Measurements from ENCODE around the gene MLLT3.

MLLT3 gene

DNA sequence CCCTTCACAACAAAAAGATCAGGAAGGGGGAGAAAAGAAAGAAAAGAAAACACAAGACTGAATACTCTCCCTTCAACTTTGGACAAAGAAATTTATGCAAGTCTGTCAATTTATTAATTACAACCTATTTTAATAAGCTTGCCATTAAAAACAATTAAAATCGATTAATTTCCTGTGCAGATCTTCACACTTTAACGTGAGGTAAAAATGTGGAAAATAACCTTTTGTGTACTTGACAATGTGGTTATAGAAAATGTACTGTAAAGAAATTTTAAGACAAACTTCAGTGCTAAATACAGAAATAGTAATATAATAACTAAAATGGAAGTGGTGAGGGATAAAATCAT is 2.7 kb upstream of the MLLT3 start:
- DNase-seq (ENCODE audit: low read depth in 2 of 2) = no peak

DNA sequence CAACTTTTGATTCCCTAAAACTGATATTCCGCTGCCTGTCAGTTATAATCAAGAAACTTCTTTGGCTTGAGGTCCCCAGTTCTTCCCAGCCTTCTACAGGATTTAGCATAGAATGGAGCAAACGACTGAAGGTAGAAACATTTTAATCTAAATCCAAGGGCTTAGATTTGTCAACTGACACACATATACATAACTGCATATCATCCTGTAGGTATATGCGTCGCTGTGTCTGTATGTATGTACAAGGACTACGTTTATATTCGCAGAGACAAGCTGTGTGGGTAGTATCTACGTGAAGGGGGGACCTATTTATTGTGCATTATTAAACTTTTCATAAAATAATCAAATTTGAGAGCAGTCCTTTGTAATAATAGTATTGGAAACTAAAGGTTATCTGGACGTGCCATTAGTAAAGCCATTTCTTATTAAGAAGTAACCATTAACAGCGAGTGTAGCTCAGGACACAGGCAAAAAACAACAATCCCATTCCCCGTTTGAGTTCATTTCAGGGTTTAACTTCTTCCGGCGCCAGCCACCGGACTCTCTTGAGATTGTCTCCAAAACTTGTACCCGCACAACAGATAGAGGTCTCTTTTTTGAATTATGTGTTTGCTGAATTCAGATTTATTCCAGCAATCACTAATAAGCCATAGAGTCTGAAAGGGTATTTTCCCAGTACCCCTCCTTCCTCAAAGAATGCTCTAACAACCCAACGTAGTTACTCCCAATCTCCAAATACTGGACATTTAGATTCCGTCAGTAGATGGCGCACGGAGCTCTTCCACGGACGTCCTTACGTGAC is 2.1 kb upstream of the MLLT3 start:
- DNase-seq (ENCODE audit: low read depth in 2 of 2) = no peak

DNA sequence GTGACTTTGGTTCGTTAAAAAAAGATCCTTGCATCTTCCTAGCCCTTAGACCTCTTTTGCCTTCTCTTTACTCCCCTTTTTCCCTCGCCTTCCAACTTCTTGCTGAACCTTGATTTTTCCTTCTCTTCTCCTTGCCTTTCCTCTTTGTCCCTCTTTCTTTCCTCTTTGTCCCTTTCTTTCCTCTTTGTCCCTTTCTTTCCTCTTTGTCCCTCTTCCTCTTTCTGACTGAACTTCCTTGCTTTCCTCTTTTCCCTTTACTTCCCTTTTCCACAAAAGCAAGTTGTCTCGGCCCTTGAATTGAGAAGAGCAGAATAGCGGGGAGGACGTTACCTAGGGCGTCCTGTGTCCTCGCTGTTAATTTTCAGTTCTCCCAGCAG is 1.4 kb upstream of the MLLT3 start:
- DNase-seq (ENCODE audit: low read depth in 2 of 2) = no peak

DNA sequence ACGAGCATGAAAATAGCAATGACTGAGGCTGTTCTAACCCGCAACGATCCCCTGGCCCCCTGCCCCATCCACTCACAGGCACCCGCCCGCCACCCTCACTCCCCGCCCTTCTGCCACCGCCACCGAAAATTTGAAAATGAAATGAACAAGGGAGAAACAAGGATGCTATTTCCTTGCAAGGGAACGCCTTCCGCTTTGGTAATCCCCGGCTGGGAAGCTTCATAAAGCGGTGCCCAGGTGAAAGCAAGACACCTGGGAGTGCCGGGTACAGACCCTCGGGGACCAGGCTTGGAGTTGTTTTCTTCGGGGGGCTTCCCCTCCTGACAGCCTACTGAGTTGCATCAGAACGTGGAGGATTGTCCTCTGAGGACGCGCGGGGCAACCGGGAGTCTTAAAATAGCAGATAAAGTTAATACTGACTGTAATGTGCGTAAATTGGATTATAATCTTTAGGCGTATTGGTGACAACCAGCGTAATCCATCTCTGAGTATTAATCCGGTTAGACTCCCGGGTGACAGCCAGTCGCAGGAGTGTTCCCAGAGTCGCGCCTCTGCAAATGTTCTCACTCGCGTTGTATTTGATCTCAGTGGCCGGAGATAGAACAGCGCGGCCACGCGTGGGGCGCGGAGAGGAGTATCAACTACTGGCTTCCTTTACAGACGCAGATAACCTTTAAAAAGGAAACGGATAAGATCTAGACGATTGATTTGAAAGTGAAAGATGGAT is 885 bp upstream of the MLLT3 start:
- peak in 1 of 2 donors; percentile 18 for DNase-seq (ENCODE audit: low read depth in 2 of 2)

DNA sequence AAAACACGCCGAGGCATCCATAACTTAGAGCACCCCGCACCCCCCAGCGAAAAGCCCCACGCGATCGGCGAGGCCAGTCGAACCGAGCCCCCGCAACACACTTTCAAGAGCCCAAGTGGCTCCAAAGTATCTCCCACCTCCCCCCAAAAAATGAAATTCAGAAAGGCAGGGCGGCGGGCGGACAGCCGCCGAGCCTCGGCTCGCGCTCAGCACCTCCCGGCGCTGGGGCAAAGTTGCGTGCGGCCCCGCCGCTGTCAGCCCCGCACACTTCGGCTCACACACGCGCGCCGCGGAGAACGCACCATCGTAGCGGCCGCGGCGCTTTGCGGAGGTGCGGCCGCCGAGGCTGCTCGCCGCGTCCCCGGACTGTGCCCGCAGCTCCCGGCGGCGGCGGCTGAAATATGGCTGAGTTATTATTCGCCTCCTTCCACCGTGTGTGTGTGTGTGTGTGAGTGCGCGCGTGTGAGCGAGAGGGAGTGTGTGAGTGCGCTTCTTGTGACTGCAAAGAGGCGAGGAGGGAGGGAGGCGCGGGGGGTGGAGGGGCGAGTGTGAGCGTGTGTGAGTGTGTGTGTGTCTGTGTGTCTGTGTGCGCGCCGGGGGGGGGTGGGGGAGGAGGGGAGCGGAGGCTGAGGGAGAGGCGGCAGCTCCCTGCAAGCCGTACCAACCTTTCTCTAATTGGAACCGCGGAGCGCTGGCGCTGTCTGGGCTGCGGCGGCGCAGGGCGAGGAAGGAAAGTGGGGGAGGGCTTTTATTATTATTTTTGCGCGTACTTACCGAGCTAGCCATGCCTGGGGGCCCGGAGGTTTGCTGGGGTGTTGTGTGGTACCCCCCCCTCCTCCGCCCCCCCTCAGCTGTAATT is 599 bp downstream of the MLLT3 start:
- DNase-seq (ENCODE audit: low read depth in 2 of 2) = peak; percentile 48 to 50

DNA sequence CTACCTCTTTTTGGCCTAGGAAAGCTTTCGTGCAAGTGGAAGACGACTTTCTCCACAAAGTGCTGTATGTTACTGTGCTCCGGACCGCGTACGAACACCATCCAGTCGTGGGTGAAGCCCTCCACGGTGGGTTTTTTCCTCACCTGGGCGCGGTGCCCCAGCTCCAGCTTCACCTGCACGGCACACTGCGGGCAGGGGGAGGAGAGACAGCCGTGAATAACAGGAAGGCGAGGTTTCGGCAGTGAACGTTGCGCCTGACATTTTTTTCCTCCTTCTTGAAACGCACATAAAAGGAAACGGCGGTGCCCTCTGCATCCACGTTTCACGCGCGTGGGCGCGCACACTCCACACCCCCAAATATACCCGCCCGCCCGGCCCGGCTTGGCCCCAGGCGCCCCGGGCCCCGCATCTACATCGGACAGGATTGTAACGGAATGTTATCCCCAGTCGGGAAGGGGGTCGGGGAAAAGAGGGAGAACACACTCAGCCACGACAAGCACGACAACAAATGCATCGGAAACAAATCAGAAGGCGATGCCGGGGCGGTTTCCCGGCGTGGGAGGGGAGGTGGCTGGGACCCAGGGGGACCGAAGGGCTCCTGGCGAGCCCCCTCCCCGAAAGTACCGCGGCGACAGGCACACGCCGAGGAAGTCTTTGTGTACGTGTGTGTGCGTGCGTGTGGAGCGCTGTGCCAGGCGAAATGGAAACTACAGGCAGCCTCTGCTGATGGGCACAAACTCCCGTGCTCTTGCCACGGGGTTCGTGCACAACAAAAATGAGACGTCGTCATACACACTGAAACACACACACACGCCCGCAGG is 1.4 kb downstream of the MLLT3 start:
- DNase-seq (ENCODE audit: low read depth in 2 of 2) = peak in 1 of 2 donors; percentile 48

DNA sequence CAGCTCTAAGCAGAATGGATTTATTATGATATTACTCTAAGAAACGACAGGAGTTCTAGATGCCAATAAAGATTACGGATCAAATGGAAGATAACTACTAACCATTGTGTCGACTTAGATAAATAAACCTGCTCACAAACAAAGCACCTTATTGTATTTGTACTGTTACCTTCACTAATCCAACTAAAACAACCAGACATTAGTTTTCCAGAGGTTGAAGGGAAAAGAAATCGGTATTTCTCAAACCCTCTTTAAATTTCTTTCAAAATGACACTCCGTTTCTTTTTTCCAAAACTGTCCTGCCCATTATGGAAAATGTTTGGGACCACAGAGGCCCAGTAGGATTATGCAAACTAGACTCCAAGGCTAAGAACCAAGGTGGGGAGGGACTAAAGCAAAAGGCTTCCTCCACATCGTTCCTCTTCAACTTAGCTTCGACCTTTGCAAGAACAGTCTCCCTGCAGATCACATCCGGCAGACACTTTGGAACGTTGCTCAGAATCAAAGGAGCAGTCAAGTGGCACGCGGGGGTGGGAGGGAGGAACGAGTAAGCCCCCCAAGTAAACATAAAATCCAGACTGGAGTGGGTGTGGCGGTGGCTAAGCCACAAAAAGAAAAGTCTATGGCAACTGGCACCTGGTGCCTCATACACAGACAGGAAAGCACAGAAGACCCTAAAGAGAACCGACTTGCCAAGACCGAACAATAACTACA is 2.7 kb downstream of the MLLT3 start:
- DNase-seq (ENCODE audit: low read depth in 2 of 2) = no peak

DNA sequence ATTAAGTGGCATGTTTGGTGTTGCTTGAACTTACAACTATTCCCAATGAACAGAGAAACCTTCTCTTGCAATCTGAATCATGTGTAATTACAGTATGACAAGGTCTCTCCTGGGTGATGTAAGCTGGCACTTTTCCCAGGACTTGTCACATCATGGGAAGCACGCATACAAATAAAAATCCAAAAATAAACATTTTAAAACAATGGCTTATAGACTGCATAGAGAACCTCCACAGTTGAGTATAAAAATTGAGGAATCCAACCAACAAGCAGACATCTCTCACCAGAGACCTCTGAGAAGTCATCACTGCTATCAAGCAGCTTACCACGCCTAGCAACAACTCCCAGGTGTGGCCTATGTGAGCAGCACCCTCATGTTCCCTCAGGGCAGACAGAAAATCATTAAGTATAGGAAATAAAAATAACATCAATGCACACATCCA is 3.9 kb downstream of the MLLT3 start:
- no peak for DNase-seq (ENCODE audit: low read depth in 2 of 2)

DNA sequence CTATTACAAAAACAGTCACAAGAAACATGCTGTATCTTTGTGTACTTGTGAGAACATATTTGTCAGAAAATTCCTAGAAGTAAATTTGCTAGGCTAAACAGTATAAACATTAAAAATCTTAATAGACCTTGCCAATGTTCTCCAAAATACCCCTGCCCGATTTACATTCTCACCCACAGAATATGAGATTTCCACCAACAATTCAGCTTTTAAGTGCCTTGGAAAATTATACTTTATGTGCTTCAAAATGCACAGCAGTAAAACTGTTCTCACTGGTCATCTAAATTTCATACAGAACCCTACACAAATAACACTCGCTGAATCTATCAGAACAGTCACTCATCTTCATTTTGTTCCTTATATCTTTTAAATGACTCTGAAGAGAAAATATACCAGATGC is 5.5 kb downstream of the MLLT3 start:
- DNase-seq (ENCODE audit: low read depth in 2 of 2) = no peak

DNA sequence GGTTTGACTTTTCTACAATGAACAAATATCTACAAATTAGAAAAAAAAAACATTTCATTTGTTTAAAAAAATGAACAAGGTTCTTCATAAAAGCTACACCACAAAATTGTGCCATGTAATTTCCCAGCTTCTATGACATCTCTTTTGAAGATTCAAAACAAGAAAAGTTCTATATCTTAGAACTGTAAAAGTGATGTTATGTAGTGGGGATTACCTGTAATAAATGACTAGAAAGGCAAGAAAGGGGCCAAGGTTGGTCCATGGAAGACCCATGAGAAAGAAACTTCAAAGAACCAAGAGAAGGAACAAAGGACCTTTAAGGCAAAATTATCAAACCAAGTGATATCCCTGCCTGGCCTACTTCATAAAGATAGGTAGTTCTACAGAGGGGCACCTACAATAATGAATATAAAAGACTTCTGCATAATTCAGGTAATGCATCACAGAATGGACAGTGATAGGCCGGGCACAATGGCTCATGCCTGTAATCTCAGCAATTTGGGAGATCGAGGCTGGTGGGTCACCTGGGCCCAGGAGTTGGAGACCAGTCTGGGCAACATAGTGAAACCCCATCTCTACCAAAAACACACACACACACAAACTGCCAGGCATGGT is 7.6 kb downstream of the MLLT3 start:
- no peak for DNase-seq (ENCODE audit: low read depth in 2 of 2)

DNA sequence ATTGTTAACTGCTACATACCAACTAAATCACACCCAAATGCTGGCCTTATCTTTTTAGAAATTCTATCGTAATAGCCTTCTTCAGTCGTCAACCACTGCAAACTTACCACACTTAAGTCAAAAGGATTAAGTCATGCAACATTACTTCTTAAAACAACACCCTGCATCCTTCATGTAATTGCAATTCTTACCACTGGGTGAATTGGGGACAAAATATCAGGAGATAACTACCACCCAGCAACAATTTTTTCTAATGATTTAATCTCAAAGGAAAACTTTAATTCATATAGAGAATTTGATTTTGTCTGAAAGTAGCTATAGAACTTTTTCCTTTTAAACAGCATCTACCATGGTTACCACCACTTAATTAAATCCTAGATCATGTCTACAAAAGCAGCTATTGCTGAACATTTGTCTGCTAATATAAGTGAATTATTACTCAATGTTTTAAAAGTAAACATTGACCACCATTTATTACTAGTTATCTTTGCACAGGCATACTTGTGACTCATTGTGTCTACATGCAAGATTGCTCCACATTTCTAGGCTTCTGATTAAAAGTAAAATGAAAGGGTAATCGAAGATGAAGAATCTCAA is 10.5 kb downstream of the MLLT3 start:
- no peak for DNase-seq (ENCODE audit: low read depth in 2 of 2)

DNA sequence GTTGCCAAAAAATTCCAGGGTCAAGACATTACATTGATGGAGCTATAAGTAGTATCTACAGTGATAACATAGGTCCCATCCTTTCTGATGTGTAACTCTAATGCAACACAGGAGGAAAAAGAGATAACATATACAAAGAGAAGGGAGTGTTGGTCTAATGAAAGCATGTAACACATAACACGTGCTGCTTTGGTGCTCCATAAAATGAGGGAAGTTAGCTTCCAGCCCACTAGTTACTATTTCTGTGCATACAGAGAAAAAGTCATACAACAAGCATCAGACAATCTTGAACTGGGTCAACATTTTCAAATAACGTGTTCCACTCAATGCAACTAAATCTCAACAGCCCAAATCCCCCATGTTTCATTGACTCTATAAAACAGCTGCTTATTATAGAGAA is 11.7 kb downstream of the MLLT3 start:
- no peak for DNase-seq (ENCODE audit: low read depth in 2 of 2)

DNA sequence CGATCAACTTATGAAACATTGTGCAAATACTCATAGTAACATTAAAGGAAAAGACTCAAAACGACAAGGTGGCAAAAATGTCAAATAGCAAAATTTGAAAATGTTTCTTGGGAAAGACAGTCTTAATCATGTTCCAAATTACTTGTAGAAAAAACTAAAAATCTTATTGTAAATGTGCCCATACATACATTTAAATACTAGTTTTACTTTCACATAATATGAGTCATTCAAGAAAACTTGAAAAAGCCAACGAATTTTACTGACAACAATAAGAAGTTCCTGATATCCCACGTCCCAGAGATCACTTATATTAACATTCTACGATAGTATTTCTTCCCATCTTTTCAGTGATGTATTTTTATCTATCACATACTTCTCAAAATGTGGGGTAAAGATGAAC is 13.7 kb downstream of the MLLT3 start:
- DNase-seq (ENCODE audit: low read depth in 2 of 2) = no peak

DNA sequence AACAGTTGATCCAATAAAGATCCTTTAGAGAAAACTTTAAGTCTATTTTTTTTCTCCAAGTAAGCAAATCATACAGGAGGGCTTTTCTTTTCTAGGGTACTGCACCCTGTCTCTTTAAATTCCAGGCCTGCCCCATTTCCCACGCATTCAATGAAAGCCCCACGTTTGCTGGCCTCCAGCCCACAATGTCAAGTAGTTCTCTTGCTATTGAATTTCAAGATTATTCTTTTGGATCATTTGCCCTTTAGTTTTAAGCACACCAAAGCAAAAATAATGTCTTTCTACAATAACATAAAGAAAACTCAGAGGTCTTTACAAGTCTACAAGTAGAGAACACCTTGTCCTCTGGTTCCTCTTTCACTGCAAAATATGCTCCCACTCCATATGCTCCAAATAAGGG is 15.6 kb downstream of the MLLT3 start:
- no peak for DNase-seq (ENCODE audit: low read depth in 2 of 2)

DNA sequence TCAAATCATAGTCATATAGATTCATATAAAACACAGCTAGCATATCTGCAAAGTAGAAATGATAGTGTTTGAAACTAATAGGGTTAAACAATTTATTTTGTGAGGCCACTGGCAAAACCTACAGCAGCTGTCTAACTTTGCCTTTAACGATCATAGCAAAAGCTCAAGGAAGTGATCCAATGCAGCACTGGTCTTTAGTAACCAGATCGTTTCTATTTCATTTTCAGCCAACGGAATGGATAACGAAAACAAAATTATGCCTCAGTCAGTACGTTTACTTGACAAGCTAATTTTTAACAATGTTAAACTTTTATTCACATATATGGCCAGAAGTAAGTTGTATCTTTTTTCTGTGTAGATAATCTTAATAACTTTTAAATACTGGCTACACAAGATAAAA is 17.7 kb downstream of the MLLT3 start:
- no peak for DNase-seq (ENCODE audit: low read depth in 2 of 2)

DNA sequence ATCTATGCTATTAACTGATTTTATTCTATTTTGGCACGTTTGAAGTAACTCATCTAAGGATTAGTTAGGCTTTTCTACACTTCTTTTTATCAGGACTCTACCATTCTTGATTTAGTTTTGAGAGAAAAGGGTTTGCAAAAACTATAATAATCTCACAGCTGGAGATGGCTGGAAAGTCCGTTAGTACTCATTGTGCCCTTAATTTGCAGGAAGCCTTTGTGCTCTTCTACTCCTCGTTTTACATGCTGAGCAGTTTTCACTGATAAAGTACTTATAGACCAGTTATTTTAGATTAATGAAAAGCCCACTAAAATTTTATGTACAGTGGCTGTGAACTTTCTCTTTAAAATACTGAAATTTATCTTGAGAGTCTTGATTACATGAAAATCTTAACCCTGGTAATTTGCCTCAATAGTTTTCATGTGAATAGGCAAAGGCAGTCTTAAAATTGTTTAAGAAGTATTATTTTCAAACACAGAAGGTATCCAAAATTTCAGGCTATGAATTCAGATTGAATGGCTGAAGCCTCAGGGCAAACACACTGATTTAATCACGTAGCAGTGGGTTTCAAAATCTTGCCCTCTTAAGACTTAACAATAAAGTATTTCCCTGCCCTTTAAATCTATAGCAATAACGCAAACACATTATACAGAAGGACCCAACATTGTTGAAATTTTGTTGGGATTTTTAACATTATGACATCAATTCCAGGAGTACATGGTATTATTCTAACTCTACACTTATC is 18.6 kb downstream of the MLLT3 start:
- no peak for DNase-seq (ENCODE audit: low read depth in 2 of 2)

DNA sequence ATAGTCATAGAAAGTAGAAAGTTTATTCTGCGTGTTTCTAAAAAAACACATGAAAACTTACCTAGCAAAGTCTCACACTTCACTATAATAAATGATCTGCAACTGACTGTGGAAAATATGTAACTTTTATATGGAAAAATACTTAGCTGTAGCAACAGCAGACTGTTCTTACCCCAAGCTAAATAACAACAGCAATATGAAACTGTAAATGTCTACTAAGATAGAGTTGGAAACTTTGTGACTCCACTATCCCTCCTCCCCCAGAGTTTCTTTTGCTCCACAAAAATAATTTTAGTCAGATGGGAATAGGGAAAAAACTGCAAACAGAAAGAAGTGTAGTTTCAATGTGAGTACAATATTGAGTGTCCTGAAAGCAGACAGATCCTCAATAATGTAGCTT is 21.0 kb downstream of the MLLT3 start:
- DNase-seq (ENCODE audit: low read depth in 2 of 2) = no peak

DNA sequence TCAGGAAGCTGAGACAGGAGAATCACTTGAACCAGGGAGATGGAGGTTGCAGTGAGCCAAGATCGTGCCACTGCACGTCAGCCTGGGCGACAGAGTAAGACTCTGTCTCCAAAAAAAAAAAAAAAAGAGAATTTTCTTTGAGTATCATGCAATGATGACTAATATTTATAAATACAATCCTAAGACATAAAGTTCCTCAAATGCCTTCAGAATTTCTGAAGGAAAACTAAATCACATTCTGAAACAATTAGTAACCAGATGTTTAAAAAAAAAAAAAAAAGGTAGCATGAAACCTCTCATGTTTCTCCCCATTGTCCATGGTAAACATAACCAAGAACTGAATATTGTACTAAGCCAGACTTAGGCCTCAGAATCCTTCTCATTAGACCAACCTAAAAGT is 23.1 kb downstream of the MLLT3 start:
- DNase-seq (ENCODE audit: low read depth in 2 of 2) = no peak

DNA sequence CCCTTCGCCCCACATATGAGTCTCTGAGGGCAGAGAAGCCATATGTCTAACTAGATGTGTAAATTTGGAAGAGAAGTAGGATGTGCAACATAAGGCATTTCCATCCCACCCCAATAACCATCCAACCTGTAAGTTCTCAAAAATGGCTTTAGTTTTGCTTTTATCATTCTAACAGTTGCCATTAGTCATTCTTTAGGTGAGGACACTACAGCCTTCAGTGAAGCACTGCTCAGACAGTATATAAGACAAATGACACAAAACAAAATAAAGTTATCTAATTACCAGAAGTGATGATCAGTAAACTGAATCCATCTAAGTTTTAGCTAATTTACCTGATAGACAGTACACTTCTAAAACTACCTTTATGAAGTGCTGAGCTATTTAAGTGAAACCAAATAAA is 23.9 kb downstream of the MLLT3 start:
- no peak for DNase-seq (ENCODE audit: low read depth in 2 of 2)

All from stimulated activated CD8-positive, alpha-beta memory T cell treated with anti-CD3 and anti-CD28 coated beads, Interleukin-2, amount 100 ng/mL, for 48 hours (primary cell).